Stimulated activated CD8-positive, alpha-beta memory T cell treated with anti-CD3 and anti-CD28 coated beads, Interleukin-2, amount 100 ng/mL, for 1 hour (primary cell): ENCODE measurements around the gene SPATA17.

ENCODE experiments used
- DNase-seq, 2 donors: peaks; one replicate each; pipeline ENCODE4 v3.0.0-alpha.2; 2020; ENCODE audit warnings: low read depth in 2 of 2

Gene SPATA17

DNA sequence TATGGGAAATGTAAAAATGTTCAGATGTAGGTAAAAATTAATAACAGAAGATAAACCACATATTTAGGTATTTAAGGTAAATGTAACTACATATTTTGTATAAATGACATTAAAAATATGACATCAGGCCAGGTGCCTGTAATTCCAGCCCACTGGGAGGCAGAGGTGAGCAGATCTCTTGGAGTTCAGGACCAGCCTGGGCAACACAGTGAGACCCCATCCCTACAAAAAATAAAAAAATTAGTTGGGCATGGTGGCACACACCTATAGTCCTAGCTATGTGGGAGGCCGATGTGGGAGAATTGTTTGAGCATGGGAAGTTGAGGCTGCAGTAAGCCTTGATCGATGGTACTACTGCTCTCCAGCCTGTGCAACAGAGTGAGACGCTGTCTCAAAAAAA is 216.5 kb downstream of the SPATA17 start:
- no peak for DNase-seq

DNA sequence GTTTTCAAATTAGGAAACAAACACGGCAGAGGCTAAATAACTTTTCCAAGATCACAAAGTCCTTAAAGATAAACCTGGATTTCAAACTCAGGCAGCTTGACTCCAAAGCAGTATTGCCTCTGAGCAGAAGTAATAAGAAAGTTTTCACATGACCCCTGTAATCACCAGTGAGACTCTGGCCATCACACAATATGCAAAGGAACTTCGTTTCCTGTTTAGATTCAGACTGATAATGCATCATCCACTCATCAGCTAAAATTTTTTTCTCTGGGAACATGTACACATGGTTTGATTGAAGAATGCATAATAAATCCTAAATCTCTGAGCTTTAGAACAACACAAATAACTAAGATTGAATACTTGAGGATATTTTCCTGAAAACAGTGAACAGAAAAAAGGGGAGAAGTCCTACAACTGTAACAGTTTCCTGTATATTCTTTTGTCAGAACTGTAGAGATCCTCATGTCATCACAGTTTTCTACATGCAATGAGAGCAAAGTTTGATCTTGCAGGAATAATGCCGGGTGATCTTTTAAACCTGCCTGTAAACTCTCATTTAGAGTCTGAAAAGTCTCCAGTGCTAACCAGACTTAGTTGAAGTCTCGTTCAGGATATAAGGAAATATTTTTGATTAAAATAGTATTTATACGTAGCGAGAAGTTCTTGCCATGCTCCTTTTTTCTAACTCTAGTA is 225.3 kb downstream of the SPATA17 start:
- no peak for DNase-seq

DNA sequence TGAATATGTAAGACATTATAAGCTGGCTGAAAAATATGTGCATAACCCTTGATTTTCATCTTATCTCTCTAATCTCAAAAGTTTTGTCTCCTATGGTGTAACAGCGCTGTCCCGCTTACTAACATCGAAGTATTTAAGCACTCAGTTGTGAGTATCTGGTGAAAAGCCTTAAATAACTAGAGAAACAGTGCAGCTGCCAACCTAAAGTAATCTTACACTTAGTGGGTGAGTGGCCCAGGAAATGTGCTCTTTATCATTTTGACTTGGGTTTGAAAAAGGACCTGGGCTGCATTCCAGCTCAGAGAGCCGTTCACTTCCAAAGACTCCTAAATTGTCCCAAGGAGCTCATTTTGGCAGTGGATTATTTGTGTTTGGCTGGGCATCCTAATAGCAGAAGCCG is 225.9 kb downstream of the SPATA17 start:
- DNase-seq, result no peak

DNA sequence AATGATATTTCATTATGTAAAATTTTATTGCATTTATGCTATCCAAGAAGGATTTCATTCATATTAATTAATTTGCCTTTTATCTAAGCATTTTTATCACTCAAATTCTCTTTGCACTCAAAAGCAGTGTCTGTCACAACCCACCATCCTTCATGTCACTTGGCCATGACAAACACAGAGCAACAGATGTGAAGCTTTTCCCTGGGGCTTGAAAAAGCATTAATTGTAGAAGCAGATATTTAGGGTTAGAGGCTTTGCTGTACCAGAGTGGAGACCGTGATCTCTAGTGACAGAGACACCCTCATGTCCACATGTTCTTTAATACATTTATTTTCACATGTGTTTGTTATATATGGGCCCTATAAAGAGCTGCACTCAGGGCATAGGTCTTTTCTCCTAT is 230.5 kb downstream of the SPATA17 start:
- no peak for DNase-seq

DNA sequence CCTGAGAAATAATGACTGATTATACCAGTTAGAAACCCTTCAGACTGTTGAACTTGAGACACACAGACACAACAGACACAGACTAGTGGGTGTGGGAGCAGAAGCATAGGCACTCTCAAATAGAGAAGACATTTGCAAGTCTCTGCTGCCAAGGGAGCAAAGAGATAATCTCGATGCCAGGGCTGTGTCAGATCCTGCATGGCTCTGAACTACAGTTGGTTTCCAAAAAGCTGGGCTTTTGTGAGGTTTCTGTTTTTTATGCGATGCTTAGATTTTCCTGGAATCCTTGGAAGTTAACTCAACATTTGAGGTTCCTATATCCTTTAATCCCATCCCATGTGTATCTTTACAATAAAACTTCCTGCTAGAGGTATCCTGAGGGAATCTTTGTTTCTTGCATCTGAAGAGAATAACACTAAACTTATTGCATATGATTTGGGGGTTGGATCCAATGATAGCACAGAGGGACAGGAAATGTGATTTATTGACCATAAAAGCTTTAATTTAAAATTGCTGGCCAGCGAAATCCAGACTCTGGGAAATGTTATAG is 236.4 kb downstream of the SPATA17 start:
- DNase-seq, result no peak

DNA sequence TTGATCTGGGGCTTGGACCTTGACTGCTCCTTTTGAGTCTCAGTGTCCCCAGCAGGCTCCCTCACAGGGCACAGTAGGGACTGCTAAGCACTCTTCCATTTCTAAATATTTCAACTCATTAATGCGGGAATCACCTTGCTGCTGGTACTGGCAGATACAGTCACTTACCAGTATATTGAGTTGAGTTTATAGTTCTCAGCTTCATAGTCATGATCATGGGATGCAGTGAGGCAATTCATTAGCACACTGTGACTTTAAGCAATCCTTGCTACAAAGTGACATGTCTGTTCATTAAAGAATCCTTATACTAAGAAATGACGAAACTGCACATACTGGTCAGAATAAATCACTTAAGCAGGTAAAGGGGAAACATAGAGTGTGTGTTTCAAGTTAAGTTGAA is 240.8 kb downstream of the SPATA17 start:
- no peak for DNase-seq

DNA sequence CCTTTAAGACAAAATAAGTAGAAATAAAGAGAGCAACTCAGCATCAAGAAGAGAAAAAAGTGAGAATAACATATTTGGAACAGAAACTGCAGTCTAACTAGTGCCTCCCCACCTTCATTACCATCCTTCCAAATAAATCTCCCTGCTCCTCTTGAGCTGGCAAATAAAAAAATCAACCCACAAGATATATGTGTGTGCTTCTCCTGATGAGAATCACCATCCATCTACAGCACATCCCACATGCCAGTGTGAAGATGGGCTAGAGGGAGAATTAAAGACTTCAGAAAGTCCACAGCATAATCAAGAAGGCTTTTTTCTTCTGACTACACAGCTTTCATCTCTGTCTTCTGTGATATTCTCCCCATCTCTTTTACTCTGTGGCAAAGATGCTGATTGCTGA is 244.1 kb downstream of the SPATA17 start:
- no peak for DNase-seq

DNA sequence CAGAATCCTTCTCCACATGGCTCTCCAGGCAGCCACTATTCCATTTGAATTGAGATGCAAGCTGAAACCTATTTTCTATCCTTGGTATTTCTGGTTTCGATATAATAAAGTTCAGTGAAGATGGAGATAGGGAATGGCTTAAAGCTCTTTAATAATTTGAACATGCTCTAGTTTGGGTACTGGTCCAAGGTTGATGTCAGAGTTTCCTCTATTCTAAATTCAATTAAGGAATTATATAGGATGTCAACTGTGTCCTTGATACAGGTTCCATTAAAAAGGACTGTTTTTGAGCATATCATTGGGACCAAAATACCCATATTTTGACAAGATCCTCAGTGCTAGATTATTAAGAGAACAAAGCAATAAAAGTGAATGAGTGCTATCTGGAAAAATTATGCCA is 245.3 kb downstream of the SPATA17 start:
- no peak for DNase-seq

DNA sequence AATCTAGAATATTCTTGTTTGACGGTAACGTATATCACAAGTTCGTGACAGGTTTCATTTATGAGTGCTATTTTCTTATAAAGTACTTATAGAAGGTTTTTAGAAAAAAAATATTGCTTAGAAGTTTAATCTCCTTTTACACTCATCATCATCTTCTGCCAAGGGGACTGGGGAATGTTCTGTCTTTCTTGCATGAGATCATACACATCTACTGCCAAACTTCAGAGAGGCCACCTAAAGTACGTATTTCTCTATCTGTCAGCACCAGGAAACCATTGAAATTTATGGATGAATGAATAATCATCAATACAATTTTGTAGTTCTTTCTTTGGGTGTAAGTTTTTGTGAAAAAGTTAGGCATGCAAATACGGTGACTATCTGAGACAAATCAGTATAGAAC is 245.8 kb downstream of the SPATA17 start:
- no peak for DNase-seq

DNA sequence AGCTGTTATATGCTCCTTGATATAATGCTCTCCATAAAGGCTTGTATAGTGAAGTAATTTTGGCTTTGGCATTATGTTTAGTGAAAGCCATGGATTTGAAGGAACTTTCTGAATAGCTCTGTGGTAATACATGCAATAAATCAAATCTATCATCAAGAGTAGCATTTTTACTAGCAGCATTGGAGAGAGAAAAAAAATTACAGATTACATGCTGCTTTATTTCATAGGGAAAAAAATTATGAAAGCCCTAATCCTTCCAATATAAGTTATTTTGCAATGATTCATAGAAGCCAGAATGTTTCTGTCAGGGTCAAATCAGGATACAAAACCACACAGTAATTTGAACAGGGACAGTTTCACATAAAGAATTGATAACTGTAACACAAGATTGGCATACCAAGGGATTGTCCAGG is 250.0 kb downstream of the SPATA17 start:
- DNase-seq, result no peak

DNA sequence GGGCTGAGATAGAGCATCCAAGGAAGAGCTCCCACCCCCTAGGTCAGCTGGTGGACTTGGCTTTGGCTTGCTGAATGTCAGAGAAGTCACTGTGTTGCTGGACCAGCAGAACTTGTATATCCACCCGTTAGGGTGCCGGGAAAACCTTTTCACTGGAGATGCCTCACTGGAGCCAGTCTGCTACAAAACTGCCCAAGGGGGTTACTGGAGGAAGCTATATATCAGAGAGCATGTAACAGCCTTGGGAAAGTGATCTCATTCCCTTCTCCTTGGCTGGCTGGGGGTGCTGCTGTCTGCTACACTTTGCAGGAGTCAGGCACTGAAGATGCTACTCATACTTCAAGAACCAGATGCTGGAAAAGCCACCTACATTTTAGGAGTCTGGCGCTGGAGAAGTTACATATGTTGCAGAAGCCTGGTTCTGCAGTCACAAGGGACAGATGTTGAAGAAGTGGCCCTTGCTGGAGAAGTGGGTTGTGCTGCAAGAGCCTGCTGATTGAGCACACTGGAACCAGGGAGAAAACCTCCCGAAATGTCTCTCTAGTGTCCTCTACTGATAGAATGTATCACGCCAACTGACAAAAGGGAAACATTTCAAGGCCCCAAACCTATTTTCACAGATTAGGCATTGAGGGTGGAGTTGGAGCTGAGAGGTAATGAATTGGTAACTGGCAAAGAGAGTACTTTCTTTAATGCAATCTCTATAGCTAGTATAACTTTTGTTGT is 250.6 kb downstream of the SPATA17 start:
- DNase-seq, result no peak

DNA sequence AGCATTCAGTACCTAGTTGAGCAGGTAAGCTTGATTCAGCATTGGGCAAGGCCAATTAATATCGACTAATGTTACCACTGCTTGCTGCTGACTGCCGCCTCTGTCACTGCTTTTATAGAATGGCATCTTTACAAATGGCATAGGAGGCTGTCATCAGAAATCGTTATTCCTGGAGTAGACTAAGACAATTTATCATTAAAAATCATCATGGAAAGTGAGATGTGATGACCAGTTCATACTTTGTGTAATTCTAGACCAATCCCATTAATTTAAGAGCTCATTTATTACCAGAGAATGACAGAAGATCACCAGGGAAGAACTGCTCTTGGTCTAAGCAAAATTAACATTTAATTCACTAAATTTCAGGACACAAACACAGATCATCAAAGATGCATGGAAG is 254.0 kb downstream of the SPATA17 start:
- DNase-seq, result no peak

DNA sequence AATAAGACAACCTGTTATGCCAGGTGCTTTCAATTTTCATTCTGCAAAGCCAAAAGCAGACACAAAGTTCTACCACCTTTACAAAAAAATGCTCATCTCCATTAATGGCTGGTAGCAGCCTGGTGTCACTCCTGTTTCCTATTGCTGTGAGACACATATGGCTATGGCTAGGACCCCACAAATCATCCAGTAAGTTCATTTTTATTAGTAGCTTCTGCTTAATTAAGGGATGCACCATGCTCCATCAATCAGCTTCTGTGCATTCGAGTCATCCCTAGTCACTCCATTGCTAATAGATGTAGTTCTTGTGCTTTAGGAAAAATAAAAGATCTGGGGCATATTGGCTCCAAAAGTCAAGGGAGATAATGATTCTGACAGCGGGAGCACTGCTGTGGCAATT is 257.2 kb downstream of the SPATA17 start:
- DNase-seq, result no peak

DNA sequence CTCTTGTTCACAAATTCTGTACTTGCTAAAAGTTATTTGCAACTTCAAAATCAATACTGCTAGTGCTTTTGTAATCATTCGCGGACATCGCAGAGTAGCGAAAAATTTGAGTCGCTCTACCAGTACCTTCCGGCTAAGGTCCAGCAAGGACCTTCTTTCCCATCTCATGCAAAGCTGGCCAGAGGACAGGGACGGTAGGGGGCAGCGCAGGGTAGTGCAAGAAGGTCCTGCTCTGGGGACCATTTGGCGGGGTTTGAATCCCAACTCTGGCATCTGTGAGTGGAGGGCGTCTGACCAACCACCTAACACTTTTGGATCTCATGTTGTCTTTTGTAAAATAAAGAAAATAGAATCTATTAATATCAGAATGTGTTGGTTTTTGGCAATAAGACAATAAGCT is 258.3 kb downstream of the SPATA17 start:
- DNase-seq, result no peak

DNA sequence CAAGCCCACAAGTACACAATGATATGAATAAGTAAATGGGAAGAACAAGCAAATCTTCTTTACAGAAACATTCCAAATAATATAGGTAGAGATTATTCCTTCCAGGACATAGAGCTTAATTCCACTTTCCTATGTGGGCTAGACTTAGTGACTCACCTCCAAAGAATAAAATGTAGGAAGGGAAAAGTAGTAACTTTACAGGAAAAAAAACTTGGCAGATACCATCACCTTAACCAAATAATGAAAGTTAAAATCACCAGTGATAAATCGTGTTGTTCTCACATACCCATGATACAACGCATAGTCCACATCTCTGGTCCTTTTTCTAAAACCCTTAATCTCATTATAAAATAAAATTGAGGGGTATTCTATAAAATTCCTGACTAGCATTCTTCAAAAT is 260.8 kb downstream of the SPATA17 start:
- DNase-seq, result no peak

DNA sequence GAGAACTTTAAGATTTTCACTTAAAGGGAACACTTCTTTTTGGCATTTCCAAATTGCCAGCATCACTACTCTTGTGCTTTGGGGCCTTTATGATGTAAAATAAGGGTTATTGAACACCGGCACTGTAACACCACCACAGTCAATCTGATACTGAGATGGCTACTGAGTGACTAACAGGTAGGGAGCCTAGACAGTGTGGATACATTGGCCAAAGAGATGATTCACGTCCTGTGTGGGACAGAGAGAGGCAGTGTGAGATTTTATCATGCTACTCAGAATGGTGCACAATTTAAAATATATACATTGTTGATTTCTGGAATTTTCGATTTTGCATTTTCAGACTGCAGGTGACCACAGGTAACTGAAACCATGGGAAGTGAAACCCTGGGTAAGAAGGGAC is 261.6 kb downstream of the SPATA17 start:
- no peak for DNase-seq

DNA sequence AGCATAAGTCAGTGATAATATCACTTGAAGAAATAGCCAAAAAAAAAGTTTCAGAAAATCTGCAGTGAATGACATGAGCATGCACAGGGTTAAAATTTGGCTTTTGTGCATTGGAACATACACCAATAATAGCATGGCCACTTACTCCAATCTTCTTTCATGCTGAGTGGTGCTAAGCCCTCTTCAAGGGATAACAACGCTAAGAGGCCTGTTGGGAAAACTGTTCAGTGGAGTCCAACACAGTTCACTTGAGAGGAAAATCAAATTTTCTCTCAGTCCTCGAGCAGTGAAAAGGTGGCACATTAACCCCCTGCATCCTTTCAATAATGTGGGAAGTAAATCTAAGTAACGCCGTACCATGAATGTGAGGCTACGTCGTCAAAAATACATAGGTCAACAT is 264.7 kb downstream of the SPATA17 start:
- DNase-seq, result no peak

DNA sequence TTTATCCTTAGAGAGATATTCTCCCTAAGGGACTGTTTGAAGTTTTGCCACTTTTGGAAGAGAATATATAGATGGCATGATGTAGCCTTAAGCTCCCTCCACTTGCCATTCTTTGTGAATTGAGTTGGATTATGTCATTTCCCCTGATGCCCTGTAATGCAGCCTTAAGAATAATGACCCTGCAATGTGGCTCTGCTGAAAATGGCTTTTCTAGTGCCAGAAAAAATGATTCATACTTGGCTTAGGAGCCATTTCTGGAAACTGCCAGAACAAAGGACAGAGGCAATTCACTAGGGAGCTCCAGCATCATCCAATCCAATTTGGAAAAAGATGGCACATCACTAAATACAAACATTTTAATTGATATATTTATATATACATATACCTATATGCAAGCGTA is 265.3 kb downstream of the SPATA17 start:
- DNase-seq, result no peak

DNA sequence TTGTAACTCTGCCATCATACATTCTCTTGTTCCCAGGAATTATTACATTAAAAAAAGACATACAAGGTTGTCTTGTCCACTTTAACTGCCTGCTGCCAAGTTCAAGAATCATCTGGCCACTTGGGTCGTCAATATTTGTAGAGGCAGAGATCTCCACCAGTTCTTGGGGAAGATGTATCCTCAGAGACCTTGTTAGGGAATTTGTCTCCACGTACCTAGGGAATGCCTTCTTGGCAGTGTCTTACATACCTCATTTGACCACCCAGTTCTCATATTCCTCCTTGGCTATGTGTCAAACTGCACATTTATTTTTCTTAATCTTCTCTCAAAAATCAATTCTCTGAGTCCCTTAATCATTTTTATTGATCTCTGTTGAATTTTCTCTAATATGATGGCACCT is 266.0 kb downstream of the SPATA17 start:
- DNase-seq, result no peak

DNA sequence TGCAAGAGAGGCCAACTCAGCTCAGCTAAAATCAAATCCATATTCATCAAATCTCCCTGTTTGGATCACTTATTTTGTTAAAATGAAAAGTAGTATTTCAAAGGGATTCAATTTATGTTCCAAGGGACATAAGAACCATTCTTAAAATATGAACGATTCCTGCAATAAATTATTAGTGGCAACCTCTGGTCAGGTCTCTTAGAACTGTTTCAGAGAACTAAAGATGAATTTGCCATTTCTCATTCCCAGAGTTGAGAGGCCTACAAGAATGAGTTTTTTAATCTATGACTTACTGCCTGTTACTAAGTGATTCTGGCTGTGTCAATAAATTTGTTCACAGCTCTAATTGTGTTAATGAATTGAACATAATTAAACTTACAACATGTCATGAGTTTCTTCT is 268.5 kb downstream of the SPATA17 start:
- no peak for DNase-seq

DNA sequence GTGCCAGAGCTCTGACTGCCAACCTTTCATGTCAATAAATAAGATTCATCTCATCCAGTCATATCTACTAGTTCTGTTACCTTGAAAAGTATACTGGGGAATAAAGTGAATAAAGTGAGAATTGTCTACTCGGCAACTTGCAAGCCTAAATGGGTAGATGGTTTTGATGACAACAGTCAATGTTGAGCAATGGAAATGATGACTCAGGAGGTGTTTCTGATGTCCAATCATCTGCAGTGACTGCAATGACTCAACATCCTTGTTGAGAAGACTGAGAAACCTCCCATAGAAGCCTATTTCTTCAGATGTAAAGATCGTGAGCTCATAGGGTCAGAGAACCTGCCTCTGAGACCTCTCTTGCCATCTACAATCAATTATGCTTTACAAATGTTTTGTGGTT is 276.4 kb downstream of the SPATA17 start:
- no peak for DNase-seq

DNA sequence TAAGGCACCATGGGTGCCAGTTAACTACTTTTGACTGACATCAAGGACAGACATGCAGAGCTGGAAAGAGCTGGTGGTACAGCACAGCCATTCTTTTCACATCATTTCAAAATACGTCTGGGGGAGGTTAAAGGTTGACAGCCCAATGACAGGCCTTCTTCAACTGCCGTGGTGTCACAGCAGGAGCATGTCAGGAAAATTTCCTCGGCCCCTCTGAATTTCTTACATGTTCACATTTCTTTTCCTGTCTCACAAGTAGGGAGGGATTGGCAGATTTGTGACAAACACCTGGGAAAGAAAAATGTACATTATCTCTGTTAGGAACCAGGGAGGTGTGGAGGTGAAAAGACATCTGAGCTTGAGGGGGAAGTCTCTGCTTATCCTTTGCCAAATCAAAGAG is 279.1 kb downstream of the SPATA17 start:
- DNase-seq, result no peak

DNA sequence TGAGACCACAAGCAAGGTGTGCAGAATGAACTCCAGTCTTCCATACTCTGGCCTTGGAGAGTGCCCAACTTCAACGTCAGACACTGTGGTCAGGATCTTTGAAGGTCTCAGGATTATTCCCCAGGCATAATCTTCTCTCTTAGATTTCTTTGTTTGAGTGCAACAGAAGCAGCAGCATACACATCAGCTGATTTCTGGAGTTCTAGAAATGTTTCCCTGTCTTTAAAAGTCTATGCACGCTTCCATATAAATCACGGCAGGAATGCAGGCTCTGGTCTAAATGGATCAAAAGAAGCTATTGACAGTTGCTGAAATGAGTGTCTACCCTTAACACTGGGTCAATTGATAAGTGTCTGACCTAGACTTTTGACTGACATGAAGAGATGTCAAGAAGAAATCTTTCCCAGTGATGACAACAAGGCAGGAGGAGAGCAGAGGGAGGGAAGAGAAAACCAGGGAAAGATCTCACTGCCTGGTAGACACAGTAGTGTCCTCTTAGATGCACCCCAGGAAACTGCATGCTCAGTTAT is 279.7 kb downstream of the SPATA17 start:
- DNase-seq, result no peak
